ENCODE results near the gene ANO1. TPM values are rescaled to one million over a fixed set of nuclear protein-coding genes. Genes with fewer than 3 reads are reported as not detected.
"Not testable (repeated sequence)": the region's sequence is repeated elsewhere in the genome, so short reads cannot be mapped to it uniquely, and the experiment has no call there.

ANO1 gene
- total RNA-seq, 1 donor from 2014 or later: 7.7 TPM

GRCh38 chr11:70192666-70193410 is 114.7 kb downstream of the ANO1 start:
- no peak for TF ChIP-seq CTCF (IDR thresholded peaks at IDR 0.05; ENCODE audit: borderline replicate concordance)
- intact Hi-C loops (cut with micrococcal nuclease): loop anchor here (5.0 kb wide), 2 partner anchors 276 to 511 kb away; no protein-coding TSS in a partner anchor

GRCh38 chr11:70193411-70194292 is 115.5 kb downstream of the ANO1 start:
- H3K4me3 ChIP-seq: no peak overlapping the region
- no peak for TF ChIP-seq CTCF (IDR thresholded peaks at IDR 0.05; ENCODE audit: borderline replicate concordance)
- peaks cover 13% of the 10 kb centered on the region for H3K27me3 ChIP-seq (ENCODE audit: low read depth)
- H3K9me3 ChIP-seq (replicated peaks): no peaks in the 10 kb centered on the region
- H3K36me3 ChIP-seq: no peaks in the 10 kb centered on the region
- intact Hi-C loops (cut with micrococcal nuclease): loop anchor here (5.0 kb wide), 2 partner anchors 276 to 511 kb away; no protein-coding TSS in a partner anchor
- H3K27ac ChIP-seq (replicated peaks): no peak overlapping the region
- H3K4me1 ChIP-seq: no peaks in the 10 kb centered on the region
- DNase-seq: no peak

More at GRCh38 chr11:70192666-70193410, 114.7 kb downstream of the ANO1 start:
- Histone ChIP-seq H3K27ac (replicated peaks) (no peak overlapping the region), H3K4me1 (no peaks in the 10 kb centered on the region), H3K36me3 (no peaks in the 10 kb centered on the region), H3K9me3 (replicated peaks) (no peaks in the 10 kb centered on the region), H3K27me3 (ENCODE audit: low read depth) (peaks cover 13% of the 10 kb centered on the region), H3K4me3 (no peak overlapping the region)
- peak; percentile 39 for DNase-seq

- H3K4me1 ChIP-seq: no peaks in the 10 kb centered on the region
- TF ChIP-seq CTCF (IDR thresholded peaks at IDR 0.05; ENCODE audit: borderline replicate concordance): no peak
- H3K27ac ChIP-seq (replicated peaks): no peak overlapping the region
- intact Hi-C loops (cut with micrococcal nuclease): loop anchor here (5.0 kb wide), 2 partner anchors 278 to 513 kb away; no protein-coding TSS in a partner anchor
- H3K36me3 ChIP-seq: no peaks in the 10 kb centered on the region
- no peaks in the 10 kb centered on the region for H3K9me3 ChIP-seq (replicated peaks)
- no peak for DNase-seq
- no peak overlapping the region for H3K4me3 ChIP-seq
- H3K27me3 ChIP-seq (ENCODE audit: low read depth): peaks cover 13% of the 10 kb centered on the region
Observed at GRCh38 chr11:70194792-70195791, 117.0 kb downstream of the ANO1 start.

- H3K9me3 ChIP-seq (replicated peaks): no peaks in the 10 kb centered on the region
- no peaks in the 10 kb centered on the region for H3K36me3 ChIP-seq
- no peak overlapping the region for H3K27ac ChIP-seq (replicated peaks)
- no peak overlapping the region for H3K4me3 ChIP-seq
- peaks cover 28% of the 10 kb centered on the region for H3K4me1 ChIP-seq
- DNase-seq: no peak
- intact Hi-C loops (cut with micrococcal nuclease): no loop called here
- no peak for TF ChIP-seq CTCF (IDR thresholded peaks at IDR 0.05; ENCODE audit: borderline replicate concordance)
- H3K27me3 ChIP-seq (ENCODE audit: low read depth): no peaks in the 10 kb centered on the region
Observed at GRCh38 chr11:70200212-70200844, 122.2 kb downstream of the ANO1 start.

GRCh38 chr11:70201047-70201446 is 122.9 kb downstream of the ANO1 start:
- H3K36me3 ChIP-seq; H3K4me3 ChIP-seq; H3K27ac ChIP-seq (replicated peaks); intact Hi-C loops (cut with micrococcal nuclease); H3K9me3 ChIP-seq (replicated peaks); DNase-seq; H3K27me3 ChIP-seq (ENCODE audit: low read depth): not testable (repeated sequence)
- peaks cover 31% of the 10 kb centered on the region for H3K4me1 ChIP-seq

Data from left ventricle myocardium inferior (tissue), 1 donor.